ENCODE measurements around the gene CLIC4. TPM values are rescaled to one million over a fixed set of nuclear protein-coding genes. Genes with fewer than 3 reads are reported as not detected.
"Not testable (repeated sequence)": the region's sequence is repeated elsewhere in the genome, so short reads cannot be mapped to it uniquely, and the experiment has no call there.

CLIC4 gene
- total RNA-seq, 1 donor from 2014 or later, result 171 TPM

DNA sequence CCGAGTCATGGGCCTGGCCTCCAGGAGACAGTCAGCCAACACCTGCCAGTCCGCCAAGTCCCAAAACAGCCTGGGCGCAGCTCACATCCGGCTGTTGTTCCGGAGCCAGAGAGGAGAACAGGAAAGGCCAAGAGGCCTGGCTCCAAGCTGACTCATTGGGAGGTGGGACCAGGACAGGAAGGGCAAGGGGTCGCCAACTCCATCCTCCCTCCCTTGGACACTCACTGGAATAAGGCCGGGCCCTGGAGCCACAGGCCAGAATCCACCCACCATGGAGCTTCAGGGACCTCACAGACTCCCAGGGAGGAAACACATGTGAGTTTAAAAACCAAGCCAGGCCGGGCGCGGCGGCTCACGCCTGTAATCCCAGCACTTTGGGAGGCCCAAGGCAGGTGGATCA is 25.1 kb upstream of the CLIC4 start:
- peak; percentile 34 for DNase-seq

DNA sequence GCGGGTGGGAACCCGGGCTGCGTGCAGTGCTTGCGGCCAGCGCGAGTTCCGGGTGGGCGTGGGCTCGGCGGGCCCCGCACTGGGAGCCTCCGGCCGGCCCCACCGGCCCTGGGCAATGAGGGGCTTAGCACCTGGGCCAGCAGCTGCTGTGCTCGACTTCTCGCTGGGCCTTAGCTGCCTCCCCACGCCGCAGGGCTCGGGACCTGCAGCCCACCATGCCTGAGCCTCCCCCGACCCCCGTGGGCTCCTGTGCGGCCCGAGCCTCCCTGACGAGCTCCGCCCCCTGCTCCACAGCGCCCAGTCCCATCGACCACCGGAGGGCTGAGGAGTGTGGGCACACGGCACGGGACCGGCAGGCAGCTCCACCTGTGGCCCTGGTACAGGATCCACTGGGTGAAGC is 23.7 kb upstream of the CLIC4 start:
- no peak for DNase-seq

DNA sequence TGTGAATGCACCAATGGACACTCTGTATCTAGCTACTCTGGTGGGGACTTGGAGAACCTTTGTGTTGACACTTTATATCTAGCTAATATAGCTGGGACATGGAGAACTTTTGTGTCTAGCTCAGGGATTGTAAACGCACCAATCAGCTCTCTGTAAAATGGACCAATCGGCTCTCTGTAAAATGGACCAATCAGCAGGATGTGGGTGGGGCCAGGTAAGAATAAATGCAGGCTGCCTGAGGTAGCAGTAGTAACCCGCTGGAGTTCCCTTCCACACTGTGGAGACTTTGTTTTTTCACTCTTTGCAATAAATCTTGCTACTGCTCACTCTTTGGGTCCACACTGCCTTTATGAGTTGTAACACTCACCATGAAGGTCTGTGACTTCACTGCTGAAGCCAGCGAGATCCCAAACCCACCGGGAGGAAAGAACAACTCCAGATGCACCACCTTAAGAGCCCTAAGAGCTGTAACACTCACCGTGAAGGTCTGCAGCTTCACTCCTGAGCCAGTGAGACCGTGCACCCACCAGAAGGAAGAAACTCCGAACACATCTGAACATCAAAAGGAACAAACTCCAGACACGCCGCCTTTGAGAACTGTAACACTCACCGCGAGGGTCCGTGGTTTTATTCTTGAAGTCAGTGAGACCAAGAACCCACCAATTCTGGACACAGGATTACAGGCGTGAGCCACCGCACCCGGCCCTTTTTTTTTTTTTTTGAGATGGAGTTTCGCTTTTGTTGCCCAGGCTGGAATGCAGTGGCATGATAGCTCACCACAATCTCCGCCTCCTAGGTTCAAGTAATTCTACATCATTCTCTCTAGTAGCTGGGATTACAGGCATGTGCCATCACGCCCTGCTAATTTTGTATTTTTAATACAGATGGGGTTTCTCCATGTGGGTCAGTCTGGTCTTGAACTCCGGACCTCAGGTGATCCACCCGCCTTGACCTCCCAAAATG is 22.9 kb upstream of the CLIC4 start:
- DNase-seq, result not testable (repeated sequence)

DNA sequence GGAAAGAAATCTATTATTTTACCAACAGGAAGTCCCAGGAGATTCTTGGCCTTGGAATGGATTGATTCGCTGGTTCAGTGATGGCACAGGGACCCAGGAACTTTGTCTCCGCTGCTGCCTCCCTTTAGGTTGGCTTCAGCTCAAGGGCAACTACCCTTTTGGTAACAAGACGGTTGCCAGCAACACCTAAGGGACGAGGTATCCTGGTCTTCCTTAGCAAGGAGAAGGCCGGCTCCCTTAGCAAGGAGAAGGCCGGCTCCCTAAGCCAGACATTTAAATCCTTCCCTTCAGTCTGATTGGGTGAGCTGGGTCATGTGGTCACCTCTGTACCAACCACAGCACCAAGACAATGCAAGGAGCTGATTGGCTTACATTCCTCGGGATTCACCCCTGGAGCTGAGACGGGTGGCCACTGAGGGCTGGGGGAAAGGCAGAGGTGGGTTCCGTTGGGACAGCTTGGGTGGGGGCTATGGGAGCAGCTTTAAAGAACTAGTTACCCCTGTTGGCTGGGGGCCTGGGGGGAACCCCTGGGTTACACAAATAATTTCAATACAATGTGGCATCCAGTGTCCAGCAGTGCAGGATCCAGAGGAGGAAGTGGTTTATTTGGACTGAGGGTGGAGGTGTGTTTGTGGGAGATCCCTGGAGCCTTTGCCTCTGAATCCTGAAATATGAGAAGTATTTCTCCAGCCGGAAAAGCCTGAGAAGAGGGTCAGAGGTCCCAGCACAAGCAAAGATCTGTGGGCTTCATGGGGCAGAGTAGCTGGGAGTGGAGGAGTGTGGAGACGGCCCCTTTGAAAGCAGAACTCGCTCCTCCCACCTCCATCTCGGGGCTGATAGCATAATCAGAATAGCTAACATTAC is 20.7 kb upstream of the CLIC4 start:
- peak; percentile 22 for DNase-seq

DNA sequence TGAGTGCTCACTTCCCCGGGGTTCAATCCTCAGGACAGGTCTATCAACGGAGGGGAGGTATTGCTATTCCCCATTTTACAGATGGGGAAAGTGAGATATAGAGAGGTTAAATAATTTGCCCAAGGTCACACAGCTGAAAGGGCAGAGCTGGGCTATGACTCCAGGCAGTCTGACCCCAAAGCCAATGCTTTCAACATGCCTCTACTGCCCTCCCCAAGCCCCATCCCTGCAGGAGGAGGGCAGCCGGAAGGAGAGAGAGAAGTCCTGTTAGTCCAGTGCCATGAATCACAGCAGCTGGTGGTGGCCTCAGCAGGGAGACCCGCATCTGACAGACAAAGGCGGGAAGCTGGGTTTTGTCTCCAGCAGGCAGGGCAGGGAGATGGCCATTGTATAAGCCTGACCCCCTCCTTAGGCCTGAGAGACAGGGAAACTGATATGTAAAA is 20.0 kb upstream of the CLIC4 start:
- no peak for DNase-seq

DNA sequence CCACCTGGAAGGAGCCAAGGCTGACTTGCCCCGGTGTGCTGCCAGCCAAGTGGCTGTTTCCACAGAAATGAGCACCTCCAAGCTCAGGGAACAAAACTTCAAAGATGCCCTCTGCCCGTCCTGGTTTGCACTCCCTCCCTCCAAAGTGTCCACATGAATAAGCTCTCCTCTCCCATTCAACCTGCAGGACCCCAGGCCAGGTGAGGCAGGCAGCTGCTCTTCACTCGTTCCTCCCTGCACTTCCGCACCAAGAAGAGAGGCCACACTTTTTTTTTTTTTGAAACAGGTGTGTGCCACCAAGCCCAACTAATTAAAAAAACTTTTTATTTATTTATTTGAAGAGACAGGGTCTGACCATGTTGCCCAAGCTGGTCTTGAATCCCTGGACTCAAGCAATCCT is 18.5 kb upstream of the CLIC4 start:
- no peak for DNase-seq

DNA sequence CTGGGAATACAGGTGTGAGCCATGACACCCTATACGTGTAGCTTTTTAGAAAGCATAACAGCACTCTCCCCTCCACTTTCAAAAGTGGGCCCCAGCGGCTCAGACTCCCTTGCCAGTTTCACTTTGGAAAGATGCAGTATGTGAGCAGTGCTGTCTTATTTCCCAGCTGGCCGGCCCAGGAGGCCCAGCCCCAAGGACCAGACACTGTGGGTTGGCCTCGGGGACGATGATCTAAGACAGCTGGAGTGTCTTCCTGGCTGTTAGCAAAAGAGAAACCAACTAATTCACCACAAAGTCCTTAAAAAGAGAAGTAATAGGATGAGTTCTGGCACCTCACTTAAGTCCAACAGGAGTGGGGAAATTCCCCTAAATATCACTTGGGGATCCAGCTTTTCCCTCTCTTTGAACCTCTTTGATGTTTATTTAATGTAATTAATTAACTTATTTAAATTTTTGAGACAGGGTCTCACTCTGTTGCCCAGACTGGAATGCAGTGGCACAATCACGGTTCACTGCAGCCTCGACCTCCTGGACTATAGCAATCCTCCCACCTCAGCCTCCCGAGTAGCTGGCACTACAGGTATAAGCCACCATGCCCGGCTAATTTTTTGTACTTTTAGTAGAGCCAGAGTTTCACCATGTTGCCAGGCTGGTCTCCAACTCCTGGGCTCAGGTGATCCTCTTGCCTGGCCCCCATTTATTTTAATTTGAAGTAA is 17.6 kb upstream of the CLIC4 start:
- peak; percentile 16 for DNase-seq

DNA sequence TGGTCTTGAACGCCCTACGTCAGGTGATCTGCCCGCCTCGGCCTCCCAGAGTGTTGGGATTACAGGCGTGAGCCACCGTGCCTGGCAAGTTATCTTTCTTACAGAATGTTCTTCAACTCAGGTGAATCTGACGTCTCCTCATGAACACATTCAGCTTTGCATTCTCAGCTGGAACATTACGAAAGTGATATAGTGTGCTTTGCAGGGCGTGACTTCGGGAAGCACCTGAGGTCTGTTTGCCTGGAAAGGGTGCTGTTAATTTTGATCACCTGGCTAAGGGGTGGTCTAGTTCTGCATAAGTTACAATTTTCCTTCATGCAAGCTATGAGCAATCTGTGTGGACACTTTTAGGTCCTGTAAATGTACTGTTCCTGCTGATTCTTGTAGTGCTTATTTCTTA is 16.3 kb upstream of the CLIC4 start:
- DNase-seq, result no peak

DNA sequence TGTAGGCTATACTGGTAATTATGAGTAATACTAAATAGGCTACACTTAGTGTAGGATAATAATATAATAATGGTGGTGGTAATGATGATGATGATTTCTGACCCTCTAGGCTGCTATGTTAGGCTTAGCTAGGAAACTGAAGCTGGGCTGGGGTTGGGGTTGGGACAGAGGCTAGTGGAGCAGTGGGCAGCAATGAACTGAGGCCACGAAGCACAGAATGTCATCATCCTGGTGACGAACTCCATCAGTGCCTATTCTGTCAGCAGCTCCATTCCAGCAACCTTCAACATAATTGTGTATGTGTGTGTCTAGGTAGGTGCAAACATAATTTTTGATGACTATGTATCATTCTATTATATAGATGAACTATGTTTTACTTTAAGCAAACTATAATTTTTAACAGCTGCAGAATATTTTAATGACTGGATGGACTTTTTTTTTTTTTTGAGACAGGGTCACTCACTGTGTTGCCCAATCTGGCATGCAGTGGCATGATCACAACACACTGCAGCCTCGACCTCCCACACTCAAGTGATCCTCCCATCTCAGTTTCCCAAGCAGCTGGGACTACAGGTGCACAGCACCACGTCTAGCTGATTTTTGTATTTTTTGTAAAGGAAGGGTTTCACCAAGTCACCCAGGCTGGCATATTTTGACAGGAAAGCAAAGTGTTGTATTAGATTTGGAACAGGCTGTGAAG is 12.9 kb upstream of the CLIC4 start:
- DNase-seq, result no peak

DNA sequence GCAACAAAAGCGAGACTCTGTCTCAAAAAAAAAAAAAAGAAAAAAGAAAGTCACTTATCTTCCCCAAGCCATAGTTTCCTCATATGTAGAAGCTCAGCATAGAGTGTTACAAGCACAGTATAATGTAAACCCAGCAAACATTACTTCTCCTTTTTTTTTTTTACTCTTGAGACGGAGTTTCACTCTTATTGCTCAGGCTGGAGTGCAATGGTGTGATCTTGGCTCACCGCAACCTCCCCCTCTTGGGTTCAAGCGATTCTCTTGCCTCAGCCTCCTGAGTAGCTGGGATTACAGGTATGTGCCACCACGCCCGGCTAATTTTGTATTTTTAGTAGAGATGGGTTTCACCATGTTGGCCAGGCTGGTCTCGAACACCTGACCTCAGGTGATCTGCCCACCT is 11.9 kb upstream of the CLIC4 start:
- not testable (repeated sequence) for DNase-seq

DNA sequence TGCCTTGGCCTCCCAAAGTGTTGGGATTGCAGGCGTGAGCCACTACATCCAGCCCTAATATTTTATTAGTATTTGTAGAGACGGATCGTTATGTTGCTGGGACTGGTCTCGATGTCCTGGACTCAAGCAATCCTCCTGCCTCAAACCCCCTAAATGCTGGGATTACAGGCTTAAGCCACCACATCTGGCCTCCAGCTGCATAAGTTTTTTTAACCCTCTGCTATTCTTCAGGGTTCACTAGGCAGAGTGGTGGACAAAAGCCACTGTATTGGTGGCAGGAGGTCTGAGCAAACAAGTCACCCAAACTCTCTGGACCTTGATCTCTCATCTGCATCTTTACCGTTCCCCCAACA is 10.1 kb upstream of the CLIC4 start:
- peak; percentile 17 for DNase-seq

DNA sequence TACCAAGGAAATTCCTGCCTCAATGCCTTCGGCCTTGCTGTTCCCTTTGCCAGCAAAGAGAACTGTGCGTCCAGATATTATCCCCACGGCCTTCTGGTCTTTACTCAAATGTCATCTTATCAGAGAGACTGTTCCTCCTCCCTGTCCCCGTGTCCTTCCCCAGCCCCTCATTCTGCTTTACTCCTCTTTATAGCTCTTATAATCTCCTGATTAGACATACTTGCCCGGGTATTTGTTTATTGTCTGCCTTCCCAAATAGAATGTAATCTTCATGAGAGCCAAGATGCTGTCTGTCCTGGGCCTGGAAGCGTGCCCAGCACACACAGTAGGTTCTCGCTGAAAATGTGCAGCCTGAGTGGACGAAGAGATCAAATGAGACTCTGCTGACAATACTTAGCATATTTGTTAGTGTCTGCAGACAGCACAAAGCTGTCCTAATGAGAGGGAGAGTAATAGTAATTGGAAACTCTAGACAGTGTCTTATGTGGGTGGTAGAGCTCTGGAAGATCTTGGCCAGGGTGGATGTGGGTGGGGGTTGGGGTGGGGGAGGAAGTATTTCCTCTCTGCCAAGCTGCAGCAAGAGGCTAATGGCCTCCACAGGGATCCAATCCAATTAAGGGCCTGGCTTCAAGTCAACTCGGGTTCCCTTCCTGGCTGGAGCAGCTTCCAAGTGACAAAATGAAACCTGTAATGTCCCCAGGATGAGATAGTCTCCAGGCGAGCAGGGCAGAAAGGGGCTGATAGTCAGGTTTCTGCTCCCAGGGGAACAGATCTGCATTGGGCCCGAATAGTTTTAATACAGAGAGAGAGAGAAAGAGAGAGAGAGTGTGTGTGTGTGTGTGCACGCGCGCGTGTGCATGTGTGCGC is 9.5 kb upstream of the CLIC4 start:
- DNase-seq, result peak; percentile 77

DNA sequence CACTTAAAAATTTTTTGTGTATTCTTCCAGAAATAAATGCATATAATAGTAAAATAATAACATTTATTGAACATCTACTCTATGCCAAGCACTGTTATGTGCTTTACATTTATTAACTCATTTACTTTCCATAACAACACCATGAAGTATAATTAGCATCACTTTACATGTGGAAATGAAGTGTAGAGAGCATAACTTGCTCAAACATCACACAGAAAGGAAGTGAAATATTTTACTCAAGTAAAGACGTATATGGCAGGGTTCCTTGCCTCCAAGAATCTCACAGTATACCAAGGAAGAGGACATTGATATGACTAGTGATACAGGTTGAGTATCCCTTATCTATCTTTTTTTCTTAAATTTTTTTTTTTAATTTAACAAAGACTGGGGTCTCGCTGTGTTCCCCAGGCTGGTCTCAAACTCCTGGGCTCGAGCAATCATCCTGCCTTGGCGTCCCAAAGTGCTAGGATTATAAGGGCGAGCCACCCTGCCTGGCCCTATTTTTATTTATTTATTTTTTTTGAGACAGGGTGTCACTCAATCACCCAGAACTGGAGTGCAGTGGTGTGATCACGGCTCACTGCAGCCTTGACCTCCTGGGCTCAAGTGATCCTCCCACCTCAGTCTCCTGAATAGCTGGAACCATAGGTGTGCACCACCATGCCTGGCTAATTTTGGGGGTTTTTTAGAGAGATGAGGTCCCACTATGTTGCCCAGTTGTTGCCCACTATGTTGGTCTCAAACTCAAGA is 7.7 kb upstream of the CLIC4 start:
- DNase-seq, result no peak

DNA sequence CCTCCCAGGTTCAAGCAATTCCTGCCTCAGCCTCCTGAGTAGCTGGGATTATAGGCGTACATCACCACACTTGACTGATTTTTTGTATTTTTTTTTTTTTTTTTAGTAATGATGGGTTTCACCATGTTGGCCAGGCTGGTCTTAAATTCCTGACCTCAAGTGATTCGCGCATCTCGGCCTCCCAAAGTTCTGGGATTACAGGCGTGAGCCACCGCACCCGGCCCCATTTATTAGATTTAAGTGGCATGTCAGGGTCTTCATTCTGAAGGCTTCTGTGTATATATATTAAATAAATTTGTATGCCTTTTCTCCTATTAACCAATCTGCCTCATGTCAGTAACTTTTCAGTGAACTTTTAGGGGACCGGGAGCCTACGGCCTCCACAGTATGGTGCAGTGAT is 6.0 kb upstream of the CLIC4 start:
- DNase-seq, result no peak

DNA sequence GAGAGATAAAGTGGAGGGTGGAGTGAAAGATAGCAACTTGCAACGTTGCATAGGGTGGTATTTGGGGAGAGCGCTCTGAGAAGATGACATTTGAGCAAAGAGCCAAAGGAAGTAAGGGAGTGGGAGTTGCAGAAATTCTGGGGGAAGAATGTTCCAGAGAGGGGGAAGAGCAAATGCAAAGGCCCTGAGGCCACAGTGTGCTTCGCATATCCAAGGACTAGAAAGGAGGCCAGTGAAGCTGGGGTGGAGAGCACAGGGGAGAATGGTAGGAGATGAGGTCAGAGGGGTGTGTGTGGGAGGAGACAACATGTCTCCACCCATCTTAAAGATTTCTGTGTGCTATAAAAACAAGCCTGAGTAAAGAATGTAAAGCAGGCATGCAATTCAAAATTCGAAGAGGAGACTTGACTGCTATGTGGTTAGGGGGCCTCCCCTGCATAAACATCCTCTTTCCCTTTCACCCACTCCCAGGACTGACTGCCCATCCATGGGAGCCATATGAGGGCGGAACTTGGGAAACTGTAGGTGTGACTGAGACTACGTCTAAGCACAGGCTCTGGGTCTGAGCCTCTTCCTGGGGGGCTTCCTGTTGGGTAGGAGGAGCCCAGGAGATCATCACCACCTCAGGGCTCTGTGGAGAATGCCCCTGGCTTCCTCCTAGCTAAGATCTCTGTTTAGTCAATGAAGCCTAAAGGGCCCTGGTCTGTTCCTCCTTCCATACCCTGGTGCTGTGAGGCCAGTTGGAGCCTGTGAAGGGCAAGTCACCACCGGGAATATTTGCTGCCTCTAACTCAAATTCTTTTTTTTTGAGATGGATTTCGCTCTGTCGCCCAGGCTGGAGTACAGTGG is 2.9 kb upstream of the CLIC4 start:
- no peak for DNase-seq

DNA sequence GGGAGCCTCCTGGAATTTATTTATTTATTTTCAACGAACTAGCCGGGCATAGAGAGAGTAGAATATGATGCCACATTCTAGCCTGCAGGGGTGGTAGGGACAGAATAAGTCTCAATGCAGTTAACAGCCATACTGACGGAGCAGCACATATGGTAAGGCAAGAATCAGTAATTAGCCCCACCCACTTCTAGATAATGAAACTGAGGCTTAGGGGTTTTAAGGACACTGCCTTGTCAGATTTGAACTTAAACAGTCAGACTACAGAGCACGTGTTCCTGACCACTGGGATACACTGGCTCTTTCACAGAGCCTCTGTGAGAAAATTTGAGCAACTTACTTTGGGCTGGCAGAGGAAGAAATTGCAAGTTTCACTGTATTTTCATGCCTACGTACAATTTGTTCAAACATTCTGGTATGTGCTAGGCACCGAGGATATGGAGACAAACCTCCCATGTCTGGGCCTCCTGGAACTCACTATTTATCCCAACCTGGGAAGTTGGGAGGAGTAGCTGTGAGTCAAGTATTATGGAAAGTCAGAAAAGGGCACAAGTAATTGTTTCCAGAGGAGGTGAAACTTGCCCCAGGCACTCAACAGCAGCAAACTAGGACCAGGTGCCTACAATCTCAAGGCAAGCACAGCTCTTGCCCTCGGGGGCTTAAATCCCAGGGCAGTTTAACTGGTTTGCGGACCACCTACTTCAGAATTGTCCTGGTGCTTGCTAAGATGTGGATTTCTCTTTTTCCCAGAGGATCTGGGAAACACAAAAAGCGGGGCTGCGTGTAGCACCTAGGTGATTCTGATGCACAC is 1.6 kb upstream of the CLIC4 start:
- peak; percentile 54 for DNase-seq

DNA sequence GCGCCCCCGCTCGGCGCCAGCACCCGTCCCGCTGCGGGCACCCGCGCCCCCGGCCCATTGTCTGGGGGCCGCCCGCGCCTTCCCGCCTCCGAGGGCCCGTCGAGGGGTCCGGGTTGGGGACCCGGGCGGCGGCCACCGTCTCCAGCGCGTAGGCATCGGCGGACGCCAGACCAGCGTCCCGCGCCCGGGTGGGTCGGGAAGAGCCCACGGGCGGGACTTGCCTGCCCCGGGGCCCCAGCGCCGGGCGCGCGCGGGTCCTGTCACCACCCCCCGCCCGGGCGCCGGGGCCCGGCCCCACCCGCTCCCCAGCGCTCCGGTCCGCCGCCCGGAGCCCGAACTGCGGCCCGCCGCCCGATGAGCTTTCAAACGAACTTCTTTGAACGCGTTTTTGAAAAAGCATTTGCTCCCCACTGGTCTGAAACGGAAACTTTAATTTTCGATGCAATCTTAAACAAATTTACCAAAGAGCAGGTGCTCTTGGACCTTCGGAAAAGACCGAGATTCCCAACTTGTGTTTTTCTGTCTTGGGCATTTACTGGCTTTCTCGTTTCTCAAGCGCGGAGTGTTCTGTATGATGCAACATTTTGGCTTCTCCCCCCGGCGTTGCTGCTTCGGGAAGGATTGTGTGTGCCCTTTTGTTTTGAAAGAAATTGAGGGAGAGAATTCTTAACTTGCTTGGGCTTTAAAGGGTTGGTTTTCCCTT is 615 bp downstream of the CLIC4 start:
- peak; percentile 71 for DNase-seq

All from skin of body (tissue), 2 donors.